Liver (tissue), 3 donors: Measurements from ENCODE around the gene GPR6.

Source experiments
- GABPA ChIP-seq, 2 donors: IDR thresholded peaks in 1 of 2; conservative IDR thresholded peaks in 1 of 2; 2 replicates each; pipeline ENCODE4 v1.6.1; 2016; ENCODE audit warnings: antibody characterized with exemption in 2 of 2, mild to moderate bottlenecking in 1 of 2, moderate library complexity in 1 of 2
- HNF4A ChIP-seq, 2 donors: conservative IDR thresholded peaks; 2 replicates each; pipeline ENCODE4 v1.6.1; 2016; ENCODE audit warnings: antibody characterized with exemption in 2 of 2, mild to moderate bottlenecking in 2 of 2
- JUND ChIP-seq, 2 donors: IDR thresholded peaks; 2 replicates each; pipeline ENCODE4 v1.6.1; 2016; ENCODE audit warnings: antibody characterized with exemption in 2 of 2
- RAD21 ChIP-seq, 2 donors: IDR thresholded peaks; 2 replicates each; pipeline ENCODE4 v1.6.1; 2016; ENCODE audit warnings: antibody characterized with exemption in 2 of 2, mild to moderate bottlenecking in 2 of 2
- SP1 ChIP-seq: IDR thresholded peaks from 2 replicates; pipeline ENCODE4 v1.6.1; 2018; ENCODE audit warnings: antibody characterized with exemption, mild to moderate bottlenecking
- TAF1 ChIP-seq: conservative IDR thresholded peaks from 2 replicates; pipeline ENCODE4 v1.6.1; 2016; ENCODE audit warnings: antibody characterized with exemption, mild to moderate bottlenecking
- YY1 ChIP-seq: IDR thresholded peaks from 2 replicates; pipeline ENCODE4 v1.6.1; 2016; ENCODE audit warnings: antibody characterized with exemption, mild to moderate bottlenecking
- TF ChIP-seq, protein P1 (sequence below): fragments of 150-350 bp; IDR thresholded peaks from 2 replicates; pipeline ENCODE4 v1.5.1; 2017; ENCODE audit warnings: improper control_type of control experiment, low read depth, low read length; ENCODE audit not compliant: missing input control
- TF ChIP-seq, protein P2 (sequence below): IDR thresholded peaks from 2 replicates; pipeline ENCODE4 v1.6.1; 2016; ENCODE audit warnings: antibody characterized with exemption
- TF ChIP-seq, protein P3 (sequence below): IDR thresholded peaks from 2 replicates; pipeline ENCODE4 v1.6.1; 2016; ENCODE audit warnings: antibody characterized with exemption
- TF ChIP-seq, protein P4 (sequence below): IDR thresholded peaks from 2 replicates; pipeline ENCODE4 v1.6.1; 2016; ENCODE audit warnings: antibody characterized with exemption, mild to moderate bottlenecking
- TF ChIP-seq, protein P5 (sequence below): IDR thresholded peaks from 2 replicates; pipeline ENCODE4 v1.6.1; 2016; ENCODE audit warnings: antibody characterized with exemption
- donor health status: healthy.
- donor health status: healthy.

DNA sequence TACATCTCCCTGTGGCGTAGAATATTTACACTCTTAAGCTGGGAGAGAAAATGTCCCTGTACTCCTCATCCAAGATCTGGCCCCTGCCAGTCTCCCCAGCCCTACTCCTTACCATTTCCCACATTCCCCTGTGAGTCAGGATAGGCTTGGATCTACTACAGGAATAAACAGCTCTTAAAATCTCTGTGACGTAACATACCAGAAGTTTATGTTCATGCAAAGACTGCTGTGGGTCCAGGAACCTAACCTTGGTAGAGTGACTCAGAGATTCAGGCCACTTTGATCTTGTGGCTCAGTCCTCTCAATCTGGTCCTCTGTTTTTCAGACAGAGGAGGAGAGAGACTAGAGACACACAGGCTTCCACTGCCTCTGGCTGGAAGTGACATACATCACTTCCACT is 38.5 kb upstream of the GPR6 start:
- TF ChIP-seq YY1 (no peak), RAD21 (IDR thresholded peaks at IDR 0.05) (no peak), TAF1 (no peak), SP1 (no peak), JUND (IDR thresholded peaks at IDR 0.05) (no peak), GABPA (IDR thresholded peaks at IDR 0.05 in 1 of 2, conservative IDR thresholded peaks at IDR 0.05 in 1 of 2) (no peak), HNF4A (conservative IDR thresholded peaks at IDR 0.05) (no peak)
- TF ChIP-seq, protein P1, sequence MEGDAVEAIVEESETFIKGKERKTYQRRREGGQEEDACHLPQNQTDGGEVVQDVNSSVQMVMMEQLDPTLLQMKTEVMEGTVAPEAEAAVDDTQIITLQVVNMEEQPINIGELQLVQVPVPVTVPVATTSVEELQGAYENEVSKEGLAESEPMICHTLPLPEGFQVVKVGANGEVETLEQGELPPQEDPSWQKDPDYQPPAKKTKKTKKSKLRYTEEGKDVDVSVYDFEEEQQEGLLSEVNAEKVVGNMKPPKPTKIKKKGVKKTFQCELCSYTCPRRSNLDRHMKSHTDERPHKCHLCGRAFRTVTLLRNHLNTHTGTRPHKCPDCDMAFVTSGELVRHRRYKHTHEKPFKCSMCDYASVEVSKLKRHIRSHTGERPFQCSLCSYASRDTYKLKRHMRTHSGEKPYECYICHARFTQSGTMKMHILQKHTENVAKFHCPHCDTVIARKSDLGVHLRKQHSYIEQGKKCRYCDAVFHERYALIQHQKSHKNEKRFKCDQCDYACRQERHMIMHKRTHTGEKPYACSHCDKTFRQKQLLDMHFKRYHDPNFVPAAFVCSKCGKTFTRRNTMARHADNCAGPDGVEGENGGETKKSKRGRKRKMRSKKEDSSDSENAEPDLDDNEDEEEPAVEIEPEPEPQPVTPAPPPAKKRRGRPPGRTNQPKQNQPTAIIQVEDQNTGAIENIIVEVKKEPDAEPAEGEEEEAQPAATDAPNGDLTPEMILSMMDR, result no peak
- TF ChIP-seq, protein P2, sequence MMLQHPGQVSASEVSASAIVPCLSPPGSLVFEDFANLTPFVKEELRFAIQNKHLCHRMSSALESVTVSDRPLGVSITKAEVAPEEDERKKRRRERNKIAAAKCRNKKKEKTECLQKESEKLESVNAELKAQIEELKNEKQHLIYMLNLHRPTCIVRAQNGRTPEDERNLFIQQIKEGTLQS, result no peak
- TF ChIP-seq, protein P3, sequence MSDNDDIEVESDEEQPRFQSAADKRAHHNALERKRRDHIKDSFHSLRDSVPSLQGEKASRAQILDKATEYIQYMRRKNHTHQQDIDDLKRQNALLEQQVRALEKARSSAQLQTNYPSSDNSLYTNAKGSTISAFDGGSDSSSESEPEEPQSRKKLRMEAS, result no peak
- TF ChIP-seq, protein P4, sequence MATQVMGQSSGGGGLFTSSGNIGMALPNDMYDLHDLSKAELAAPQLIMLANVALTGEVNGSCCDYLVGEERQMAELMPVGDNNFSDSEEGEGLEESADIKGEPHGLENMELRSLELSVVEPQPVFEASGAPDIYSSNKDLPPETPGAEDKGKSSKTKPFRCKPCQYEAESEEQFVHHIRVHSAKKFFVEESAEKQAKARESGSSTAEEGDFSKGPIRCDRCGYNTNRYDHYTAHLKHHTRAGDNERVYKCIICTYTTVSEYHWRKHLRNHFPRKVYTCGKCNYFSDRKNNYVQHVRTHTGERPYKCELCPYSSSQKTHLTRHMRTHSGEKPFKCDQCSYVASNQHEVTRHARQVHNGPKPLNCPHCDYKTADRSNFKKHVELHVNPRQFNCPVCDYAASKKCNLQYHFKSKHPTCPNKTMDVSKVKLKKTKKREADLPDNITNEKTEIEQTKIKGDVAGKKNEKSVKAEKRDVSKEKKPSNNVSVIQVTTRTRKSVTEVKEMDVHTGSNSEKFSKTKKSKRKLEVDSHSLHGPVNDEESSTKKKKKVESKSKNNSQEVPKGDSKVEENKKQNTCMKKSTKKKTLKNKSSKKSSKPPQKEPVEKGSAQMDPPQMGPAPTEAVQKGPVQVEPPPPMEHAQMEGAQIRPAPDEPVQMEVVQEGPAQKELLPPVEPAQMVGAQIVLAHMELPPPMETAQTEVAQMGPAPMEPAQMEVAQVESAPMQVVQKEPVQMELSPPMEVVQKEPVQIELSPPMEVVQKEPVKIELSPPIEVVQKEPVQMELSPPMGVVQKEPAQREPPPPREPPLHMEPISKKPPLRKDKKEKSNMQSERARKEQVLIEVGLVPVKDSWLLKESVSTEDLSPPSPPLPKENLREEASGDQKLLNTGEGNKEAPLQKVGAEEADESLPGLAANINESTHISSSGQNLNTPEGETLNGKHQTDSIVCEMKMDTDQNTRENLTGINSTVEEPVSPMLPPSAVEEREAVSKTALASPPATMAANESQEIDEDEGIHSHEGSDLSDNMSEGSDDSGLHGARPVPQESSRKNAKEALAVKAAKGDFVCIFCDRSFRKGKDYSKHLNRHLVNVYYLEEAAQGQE, result no peak
- TF ChIP-seq, protein P5, sequence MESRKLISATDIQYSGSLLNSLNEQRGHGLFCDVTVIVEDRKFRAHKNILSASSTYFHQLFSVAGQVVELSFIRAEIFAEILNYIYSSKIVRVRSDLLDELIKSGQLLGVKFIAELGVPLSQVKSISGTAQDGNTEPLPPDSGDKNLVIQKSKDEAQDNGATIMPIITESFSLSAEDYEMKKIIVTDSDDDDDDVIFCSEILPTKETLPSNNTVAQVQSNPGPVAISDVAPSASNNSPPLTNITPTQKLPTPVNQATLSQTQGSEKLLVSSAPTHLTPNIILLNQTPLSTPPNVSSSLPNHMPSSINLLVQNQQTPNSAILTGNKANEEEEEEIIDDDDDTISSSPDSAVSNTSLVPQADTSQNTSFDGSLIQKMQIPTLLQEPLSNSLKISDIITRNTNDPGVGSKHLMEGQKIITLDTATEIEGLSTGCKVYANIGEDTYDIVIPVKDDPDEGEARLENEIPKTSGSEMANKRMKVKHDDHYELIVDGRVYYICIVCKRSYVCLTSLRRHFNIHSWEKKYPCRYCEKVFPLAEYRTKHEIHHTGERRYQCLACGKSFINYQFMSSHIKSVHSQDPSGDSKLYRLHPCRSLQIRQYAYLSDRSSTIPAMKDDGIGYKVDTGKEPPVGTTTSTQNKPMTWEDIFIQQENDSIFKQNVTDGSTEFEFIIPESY, result no peak
